K562 (cell line): ENCODE data around the gene LRRC38. TPM values are rescaled to one million over a fixed set of nuclear protein-coding genes. Genes with fewer than 3 reads are reported as not detected.

Experiments used
- ATAC-seq: fragments of 200-7000 bp; cut with Tn5 transposase; 3 replicates; pipeline ENCODE4 v1.9.1; 2020; ENCODE audit warnings: moderate library complexity
- BruUV-seq: library from RNA; stranded (reverse); fragments of 400-500 nt; replicated peaks from 2 replicates; lab custom pipeline; 2021; lab: Mats Ljungman, UMichigan
- CTCF ChIA-PET: fragments of 300-600 bp; formaldehyde crosslinking; extraction: SDS; loops from one replicate; lab custom pipeline; 2021; ENCODE audit warnings: low intra/inter-chr PET ratio; lab: Yijun Ruan, JAX
- POLR2A ChIA-PET: fragments of 300-600, 350-650 bp; sonication (Branson Sonifier 250); formaldehyde crosslinking; extraction: SDS; loops from one replicate; lab custom pipeline; 2021; ENCODE audit warnings: antibody characterized with exemption, inconsistent platforms; lab: Yijun Ruan, JAX
- DNase-seq, 4 experiments: peaks; one replicate each; pipeline versions ENCODE4 v3.0.0 to v3.0.0-alpha.2; 2011 to 2018; ENCODE audit warnings: low spot score in 3 of 4, mixed read lengths in 3 of 4; ENCODE audit errors: extremely low read depth in 1 of 4
- FAIRE-seq: peaks from 2 replicates; lab custom pipeline; 2011; peaks lifted over from hg19 to GRCh38; lab: Jason Lieb, UNC
- H2AFZ ChIP-seq: 2 replicates; pipeline ENCODE4 v1.6.0; 2011; ENCODE audit warnings: low read depth, low read length, control low read depth, inconsistent platforms
- H3K27ac ChIP-seq: fragments of 200-600 bp; 3 replicates; pipeline ENCODE4 v1.8.0; 2011; ENCODE audit warnings: low read depth, mild to moderate bottlenecking, control low read depth, inconsistent platforms, low read length, moderate library complexity, mixed read lengths; ENCODE audit errors: extremely low read depth
- H3K27me3 ChIP-seq, 2 experiments: fragments of 300-600 bp in 1 of 2; 2 replicates in 1 of 2; 3 replicates in 1 of 2; pipeline versions ENCODE4 v1.6.0 to v1.8.0; 2011; ENCODE audit warnings: inconsistent platforms in 2 of 2, low read length in 2 of 2, mild to moderate bottlenecking in 1 of 2, mixed read lengths in 1 of 2, moderate library complexity in 1 of 2; ENCODE audit not compliant: control insufficient read depth in 2 of 2, insufficient read depth in 2 of 2
- H3K36me3 ChIP-seq: fragments of 300-600 bp; 3 replicates; pipeline ENCODE4 v1.8.0; 2011; ENCODE audit warnings: mild to moderate bottlenecking, low read length, inconsistent platforms; ENCODE audit not compliant: control insufficient read depth, insufficient read depth
- H3K4me1 ChIP-seq, 2 experiments: fragments of 200-600 bp in 1 of 2; replicated peaks in 1 of 2; 2 replicates in 1 of 2; 3 replicates in 1 of 2; pipeline versions ENCODE4 v1.5.1 to v1.8.0; 2011; ENCODE audit warnings: inconsistent platforms in 2 of 2, low read length in 2 of 2, mild to moderate bottlenecking in 1 of 2, mixed read lengths in 1 of 2, moderate library complexity in 1 of 2; ENCODE audit not compliant: control insufficient read depth in 2 of 2, insufficient read depth in 2 of 2
- H3K4me2 ChIP-seq: 2 replicates; pipeline ENCODE4 v1.6.1; 2011; ENCODE audit warnings: low read length, control low read depth, inconsistent platforms, mixed read lengths; ENCODE audit not compliant: insufficient read depth
- H3K4me3 ChIP-seq: fragments of 200-600 bp; sonication (generic), shearing (Covaris generic); 2 replicates; pipeline ENCODE4 v1.5.1; 2016; ENCODE audit warnings: control low read depth, inconsistent platforms
- H3K79me2 ChIP-seq: fragments of 200-600 bp; 3 replicates; pipeline ENCODE4 v1.8.0; 2011; ENCODE audit warnings: low read length, inconsistent platforms; ENCODE audit not compliant: control insufficient read depth, insufficient read depth
- H3K9ac ChIP-seq, 2 experiments: 2 replicates each; pipeline versions ENCODE4 v1.6.0 to v1.6.1; 2011; ENCODE audit warnings: low read depth in 2 of 2, low read length in 2 of 2, control low read depth in 1 of 2, inconsistent platforms in 1 of 2, mild to moderate bottlenecking in 1 of 2, mixed read lengths in 1 of 2; ENCODE audit not compliant: insufficient read depth in 1 of 2
- H3K9me1 ChIP-seq: one replicate; pipeline ENCODE4 v1.6.0; 2011; ENCODE audit warnings: inconsistent platforms, mild to moderate bottlenecking, low read length, moderate library complexity; ENCODE audit not compliant: control insufficient read depth, insufficient read depth
- H3K9me3 ChIP-seq: replicated peaks from 2 replicates; pipeline ENCODE4 v1.5.1; 2011; ENCODE audit warnings: low read depth, low read length, inconsistent platforms; ENCODE audit not compliant: control insufficient read depth, insufficient read depth
- H4K20me1 ChIP-seq: replicated peaks from 2 replicates; pipeline ENCODE4 v1.6.1; 2011; ENCODE audit warnings: low read length, inconsistent platforms, mixed read lengths; ENCODE audit not compliant: control insufficient read depth, insufficient read depth
- CTCF ChIP-seq, 3 experiments: IDR thresholded peaks in 2 of 3; conservative IDR thresholded peaks in 1 of 3; 2 replicates each; pipeline ENCODE4 v1.5.1; 2011 to 2012; ENCODE audit warnings: low read length in 3 of 3, mild to moderate bottlenecking in 3 of 3, control low read depth in 2 of 3, improper control_type of control experiment in 1 of 3, inconsistent platforms in 1 of 3, low read depth in 1 of 3, mixed read lengths in 1 of 3, moderate library complexity in 1 of 3; ENCODE audit not compliant: insufficient read depth in 2 of 3
- HSF4 ChIP-seq: fragments of 250-450 bp; sonication (Bioruptor Pico); IDR thresholded peaks from 2 replicates; pipeline ENCODE4 v2.1.2; 2022; ENCODE audit warnings: mild to moderate bottlenecking, moderate library complexity, borderline replicate concordance
- MEIS2 ChIP-seq: fragments of 450-650 bp; IDR thresholded peaks from 2 replicates; pipeline ENCODE4 v1.6.1; 2014; ENCODE audit warnings: mild to moderate bottlenecking; ENCODE audit not compliant: partially characterized antibody
- RAD21 ChIP-seq, 2 experiments: fragments of 250-450 bp in 1 of 2; fragments of 450-650 bp in 1 of 2; sonication (Bioruptor Pico) in 1 of 2; formaldehyde crosslinking in 1 of 2; IDR thresholded peaks in 1 of 2; conservative IDR thresholded peaks in 1 of 2; 2 replicates each; pipeline versions ENCODE4 v1.4.0 to v1.8.0; 2020 to 2022; ENCODE audit warnings: mild to moderate bottlenecking in 2 of 2, moderate library complexity in 1 of 2
- RFX1 ChIP-seq: fragments of 450-650 bp; IDR thresholded peaks from 2 replicates; pipeline ENCODE4 v1.6.1; 2016; ENCODE audit warnings: mild to moderate bottlenecking, moderate library complexity
- RUNX1 ChIP-seq: sonication (generic); IDR thresholded peaks from 2 replicates; pipeline ENCODE4 v1.6.1; 2016; ENCODE audit warnings: antibody characterized with exemption, low read depth
- WGBS: fragments of 100-300 bp; shearing (Covaris generic); methylation state at CpG from one replicate; pipeline ENCODE4 v1.1.6; 2016; ENCODE audit warnings: low coverage, mixed read lengths; ENCODE audit not compliant: insufficient coverage; ENCODE audit errors: missing lambda C conversion rate; 5-methylcytosine and 5-hydroxymethylcytosine counted together
- in situ Hi-C: fragments of 300-500 bp; cut with MboI; formaldehyde crosslinking; loops from 4 replicates; pipeline ENCODE4 v1.15.0; 2018; ENCODE audit warnings: inconsistent platforms, mixed read lengths
- intact Hi-C: fragments of 100-400 bp; cut with micrococcal nuclease; formaldehyde crosslinking; loops from 2 replicates; pipeline ENCODE4 v1.14.2; 2022
- polyA plus RNA-seq, 8 experiments: library from polyadenylated mRNA; depleted of rRNA in 4 of 8; stranded (reverse) in 5 of 8; unstranded in 3 of 8; fragments of >200 nt; fragmentation: Nextera tagmentation in 2 of 8; fragmentation: Illumina TruSeq in 1 of 8; extraction: Ambion mirVana in 2 of 8; extraction: Trizol in 1 of 8; gene quantifications; 2 replicates each; pipeline versions ENCODE4 v1.2.1 to v1.2.3, GENCODE V29; 2011 to 2014; ENCODE audit warnings: inconsistent platforms in 1 of 8, missing spikeins in 1 of 8
- total RNA-seq, 7 experiments: library from RNA; depleted of rRNA in 6 of 7; stranded (reverse); fragments of >200 nt in 6 of 7; fragmentation: Illumina TruSeq in 2 of 7; extraction: Trizol in 2 of 7; gene quantifications; 2 replicates each; pipeline versions ENCODE4 v1.2.1 to v1.2.3, GENCODE V29; 2011 to 2021; ENCODE audit warnings: low replicate concordance in 1 of 7

The LRRC38 gene
- total and polyA plus RNA-seq, 9 of the 15 experiments (the other 6 are each of a cell fraction or from before 2014, with no cell fraction given) = not detected

- Histone ChIP-seq H3K9ac (no peak overlapping the region), H2AFZ (no peak overlapping the region), H3K27me3 (peaks cover 4 to 10% of the 10 kb centered on the region in 2 experiments; a peak in 2 of 5 replicates), H3K4me3 (no peak overlapping the region), H4K20me1 (no peaks in the 10 kb centered on the region), H3K9me3 (no peaks in the 10 kb centered on the region), H3K4me2 (no peak overlapping the region), H3K79me2 (no peaks in the 10 kb centered on the region), H3K36me3 (no peaks in the 10 kb centered on the region), H3K4me1 (no peaks in the 10 kb centered on the region), H3K27ac (no peak overlapping the region), H3K9me1 (no peaks in the 10 kb centered on the region)
- FAIRE-seq (no peak), ATAC-seq (no peak), DNase-seq (no peak)
- intact Hi-C loops (no loop called here), in situ Hi-C loops (no loop called here)
- no TSS peak for BruUV-seq
- POLR2A ChIA-PET = interaction anchor here (0.6 kb wide), 1 partner anchor 722 kb away, joined by 3 read pairs; no protein-coding TSS in a partner anchor
- no peak for TF ChIP-seq MEIS2
- peak; percentile 46 for TF ChIP-seq RFX1
- WGBS = 4% methylated on average over 2 of the region's 2 CpGs
- CTCF ChIA-PET = no interaction called here
Measured at GRCh38 chr1:13478692-13479091, 35.1 kb downstream of the LRRC38 start.

GRCh38 chr1:13469343-13469742 is 44.5 kb downstream of the LRRC38 start:
- in situ Hi-C loops = no loop called here
- Histone ChIP-seq H3K27ac (no peak overlapping the region), H3K4me1 (no peaks in the 10 kb centered on the region), H3K4me2 (no peak overlapping the region), H3K4me3 (no peak overlapping the region), H3K36me3 (no peaks in the 10 kb centered on the region), H3K27me3 (peaks cover 0 to 19% of the 10 kb centered on the region in 2 experiments; a peak in 1 of 5 replicates), H3K9me3 (no peaks in the 10 kb centered on the region), H3K79me2 (no peaks in the 10 kb centered on the region), H4K20me1 (no peaks in the 10 kb centered on the region), H2AFZ (no peak overlapping the region), H3K9me1 (no peaks in the 10 kb centered on the region), H3K9ac (no peak overlapping the region)
- FAIRE-seq (no peak), ATAC-seq (peak; percentile 71), DNase-seq (peak; percentile 19 to 34 (median 22))
- TF ChIP-seq RUNX1 (no peak), RAD21 (CRISPR knock-in tag; conservative IDR thresholded peaks at IDR 0.05 in 1 of 2, IDR thresholded peaks at IDR 0.05 in 1 of 2) (peak in 1 of 2 experiments; percentile 24; a peak in 1 of 4 replicates), CTCF (IDR thresholded peaks at IDR 0.05 in 2 of 3, conservative IDR thresholded peaks at IDR 0.05 in 1 of 3; ENCODE audit: insufficient read depth in 2 of 3, low read depth in 1 of 3, low read length in 3 of 3) (peak; percentile 23 to 39 (median 28); a peak in 3 of 6 replicates), HSF4 (CRISPR knock-in tag) (no peak)
- BruUV-seq = no TSS peak
- ChIA-PET CTCF (no interaction called here), POLR2A (no interaction called here)
- intact Hi-C loops = no loop called here
- WGBS = under 1% methylated on average over 5 of the region's 5 CpGs
